GM23338 (cell line): Measurements from ENCODE around the gene CNTNAP2.

Source experiments
- CREB1 ChIP-seq: fragments of 250-450 bp; sonication (Bioruptor Pico); IDR thresholded peaks from 2 replicates; pipeline ENCODE4 v1.5.0; 2020; ENCODE audit warnings: low read depth, mild to moderate bottlenecking, moderate library complexity
- EZH2 ChIP-seq: fragments of 200-600 bp; sonication (generic); IDR thresholded peaks from one replicate; pipeline ENCODE4 v1.8.0; 2017; ENCODE audit warnings: antibody characterized with exemption, mild to moderate bottlenecking, low read depth; ENCODE audit not compliant: unreplicated experiment
- EZH2phosphoT487 ChIP-seq: fragments of 200-600 bp; sonication (generic); IDR thresholded peaks from one replicate; pipeline ENCODE4 v1.8.1; 2018; ENCODE audit warnings: antibody characterized with exemption; ENCODE audit not compliant: unreplicated experiment
- JUNB ChIP-seq: IDR thresholded peaks from one replicate; pipeline ENCODE4 v1.6.1; 2016; ENCODE audit warnings: antibody characterized with exemption; ENCODE audit not compliant: unreplicated experiment
- POLR2AphosphoS5 ChIP-seq: IDR thresholded peaks from 2 replicates; pipeline ENCODE4 v1.6.1; 2016; ENCODE audit warnings: antibody characterized with exemption, low read depth
- REST ChIP-seq: IDR thresholded peaks from one replicate; pipeline ENCODE4 v1.6.1; 2018; ENCODE audit warnings: antibody characterized with exemption; ENCODE audit not compliant: unreplicated experiment
- STAT1 ChIP-seq: IDR thresholded peaks from one replicate; pipeline ENCODE4 v1.6.1; 2016; ENCODE audit warnings: antibody characterized with exemption; ENCODE audit not compliant: unreplicated experiment
- ZNF114 ChIP-seq: fragments of 250-450 bp; sonication (Bioruptor Pico); IDR thresholded peaks from 2 replicates; pipeline ENCODE4 v1.5.0; 2020; ENCODE audit warnings: mild to moderate bottlenecking, moderate library complexity
- ZNF331 ChIP-seq: fragments of 250-450 bp; sonication (Bioruptor Pico); IDR thresholded peaks from 2 replicates; pipeline ENCODE4 v1.5.0; 2020; ENCODE audit warnings: low read depth, mild to moderate bottlenecking, moderate library complexity
- TF ChIP-seq, protein P1 (sequence below), 2 experiments: fragments of 200-600 bp in 1 of 2; sonication (generic) in 1 of 2; conservative IDR thresholded peaks; 2 replicates each; pipeline versions ENCODE4 v1.5.1 to v1.6.1; 2016 to 2017; ENCODE audit warnings: antibody characterized with exemption in 2 of 2, low read depth in 2 of 2, mild to moderate bottlenecking in 2 of 2, moderate library complexity in 1 of 2
- TF ChIP-seq, protein P2 (sequence below): IDR thresholded peaks from 2 replicates; pipeline ENCODE4 v1.6.1; 2016; ENCODE audit warnings: antibody characterized with exemption

DNA sequence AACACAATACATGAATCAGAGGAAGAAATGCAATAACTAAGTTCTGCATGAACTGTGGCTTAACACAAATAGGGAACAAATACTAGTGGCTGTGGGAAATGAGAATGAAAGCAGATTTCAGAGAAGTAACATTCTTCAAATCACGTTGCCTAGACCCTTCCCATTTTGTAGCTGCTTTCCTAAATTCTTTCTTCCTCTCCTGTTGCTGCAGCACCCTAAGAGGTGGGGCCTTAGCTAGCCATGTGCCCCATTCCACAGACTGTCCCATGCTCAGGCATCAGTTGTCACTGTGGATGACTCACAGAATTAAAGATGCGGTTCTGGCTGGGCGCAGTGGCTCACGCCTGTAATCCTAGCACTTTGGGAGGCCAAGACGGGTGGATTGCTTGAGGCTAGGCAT, 1769.3 kb downstream of the CNTNAP2 start:
- TF ChIP-seq CREB1 (no peak), ZNF331 (CRISPR knock-in tag) (no peak), EZH2 (no peak), POLR2AphosphoS5 (no peak), JUNB (no peak), ZNF114 (no peak), EZH2phosphoT487 (no peak), REST (no peak), STAT1 (no peak)
- TF ChIP-seq, protein P1, sequence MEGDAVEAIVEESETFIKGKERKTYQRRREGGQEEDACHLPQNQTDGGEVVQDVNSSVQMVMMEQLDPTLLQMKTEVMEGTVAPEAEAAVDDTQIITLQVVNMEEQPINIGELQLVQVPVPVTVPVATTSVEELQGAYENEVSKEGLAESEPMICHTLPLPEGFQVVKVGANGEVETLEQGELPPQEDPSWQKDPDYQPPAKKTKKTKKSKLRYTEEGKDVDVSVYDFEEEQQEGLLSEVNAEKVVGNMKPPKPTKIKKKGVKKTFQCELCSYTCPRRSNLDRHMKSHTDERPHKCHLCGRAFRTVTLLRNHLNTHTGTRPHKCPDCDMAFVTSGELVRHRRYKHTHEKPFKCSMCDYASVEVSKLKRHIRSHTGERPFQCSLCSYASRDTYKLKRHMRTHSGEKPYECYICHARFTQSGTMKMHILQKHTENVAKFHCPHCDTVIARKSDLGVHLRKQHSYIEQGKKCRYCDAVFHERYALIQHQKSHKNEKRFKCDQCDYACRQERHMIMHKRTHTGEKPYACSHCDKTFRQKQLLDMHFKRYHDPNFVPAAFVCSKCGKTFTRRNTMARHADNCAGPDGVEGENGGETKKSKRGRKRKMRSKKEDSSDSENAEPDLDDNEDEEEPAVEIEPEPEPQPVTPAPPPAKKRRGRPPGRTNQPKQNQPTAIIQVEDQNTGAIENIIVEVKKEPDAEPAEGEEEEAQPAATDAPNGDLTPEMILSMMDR (conservative IDR thresholded peaks at IDR 0.05; ENCODE audit: low read depth in 2 of 2), result no peak
- TF ChIP-seq, protein P2, sequence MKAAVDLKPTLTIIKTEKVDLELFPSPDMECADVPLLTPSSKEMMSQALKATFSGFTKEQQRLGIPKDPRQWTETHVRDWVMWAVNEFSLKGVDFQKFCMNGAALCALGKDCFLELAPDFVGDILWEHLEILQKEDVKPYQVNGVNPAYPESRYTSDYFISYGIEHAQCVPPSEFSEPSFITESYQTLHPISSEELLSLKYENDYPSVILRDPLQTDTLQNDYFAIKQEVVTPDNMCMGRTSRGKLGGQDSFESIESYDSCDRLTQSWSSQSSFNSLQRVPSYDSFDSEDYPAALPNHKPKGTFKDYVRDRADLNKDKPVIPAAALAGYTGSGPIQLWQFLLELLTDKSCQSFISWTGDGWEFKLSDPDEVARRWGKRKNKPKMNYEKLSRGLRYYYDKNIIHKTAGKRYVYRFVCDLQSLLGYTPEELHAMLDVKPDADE, result no peak
